ENCODE data around the gene FABP3.

Gene FABP3

DNA sequence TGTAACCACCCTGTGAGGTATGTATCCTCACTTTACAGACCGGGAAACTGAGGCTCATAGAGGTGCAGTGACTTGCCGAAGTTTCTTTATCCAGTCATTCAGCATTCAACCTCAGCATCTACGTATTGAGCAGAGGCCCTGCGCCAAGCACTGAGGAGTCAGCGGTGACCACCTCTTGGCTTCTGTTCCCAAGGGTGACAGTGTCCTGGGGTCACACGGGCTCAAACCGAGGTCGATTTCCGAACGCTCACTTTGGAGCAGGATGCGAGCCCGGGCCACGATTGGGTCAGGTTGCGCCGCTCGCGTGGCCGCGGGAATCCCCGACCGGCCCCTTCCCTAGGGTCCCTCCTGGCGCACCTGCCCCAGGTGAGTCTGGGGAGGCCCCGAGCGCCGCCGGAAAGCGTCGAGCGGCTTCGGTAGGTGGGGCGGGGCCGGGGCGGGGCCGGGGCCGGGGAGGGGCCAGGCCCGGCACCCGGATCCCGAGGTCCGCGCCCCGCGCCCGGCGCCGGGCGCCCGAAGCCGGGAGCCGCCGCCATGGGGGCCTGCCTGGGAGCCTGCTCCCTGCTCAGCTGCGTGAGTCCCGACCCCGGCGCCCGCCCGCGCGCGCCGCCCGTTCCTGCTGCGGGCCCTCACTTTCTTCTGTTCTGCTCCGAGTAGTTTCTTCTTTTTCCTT lies 40.0 kb upstream of the FABP3 start, which contains the start of gene SERINC2:
Gene SERINC2 (plus strand): TSS at position 482 of the 673 bp plus-strand sequence. CDS start 53 bp downstream, at position 535.
- Histone ChIP-seq H3K9me3 (ENCODE audit: control insufficient read depth in 2 of 2, low read length in 2 of 2) (no peaks in the 10 kb centered on the region), H3K27me3 (ENCODE audit: control insufficient read depth in 2 of 2, insufficient read depth in 2 of 2, low read length in 2 of 2) (peaks cover 0 to 16% of the 10 kb centered on the region in 2 donors)

DNA sequence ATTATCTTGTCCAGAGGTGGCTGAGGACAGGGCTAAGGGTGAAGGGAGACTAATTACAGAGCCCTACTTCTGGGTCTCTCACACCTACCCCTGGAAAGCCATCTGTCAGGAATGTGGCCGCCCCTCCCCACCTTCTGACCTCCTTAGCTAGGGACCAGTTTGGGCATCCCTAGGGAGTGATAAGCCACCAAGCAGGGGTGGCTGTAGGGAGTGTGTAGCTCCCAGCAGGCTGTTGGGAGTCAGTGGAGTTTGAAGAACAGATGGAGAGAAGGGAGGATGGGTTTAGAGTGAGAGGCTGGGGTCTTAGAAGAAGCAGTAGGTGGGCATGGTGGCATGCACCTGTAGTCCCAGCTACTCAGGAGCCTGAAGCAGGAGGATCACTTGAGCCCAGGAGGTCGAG lies 39.3 kb upstream of the FABP3 start:
- Histone ChIP-seq H3K9ac (ENCODE audit: low read depth in 1 of 2, low read length in 2 of 2) (no peak overlapping the region), H3K27me3 (ENCODE audit: control insufficient read depth in 2 of 2, insufficient read depth in 2 of 2, low read length in 2 of 2) (peaks cover 0 to 16% of the 10 kb centered on the region in 2 donors), H3K27ac (ENCODE audit: low read depth in 2 of 2, low read length in 2 of 2) (no peak overlapping the region), H3K36me3 (ENCODE audit: control insufficient read depth in 2 of 2, insufficient read depth in 2 of 2, low read length in 2 of 2) (peaks cover 2 to 3% of the 10 kb centered on the region in 2 donors), H3K4me1 (ENCODE audit: control insufficient read depth in 2 of 2, insufficient read depth in 2 of 2, low read length in 2 of 2) (peaks cover 6 to 16% of the 10 kb centered on the region in 2 donors), H3K4me3 (ENCODE audit: low read length in 2 of 2) (peak overlapping the region in 1 of 2 donors; percentile 73), H3K9me3 (ENCODE audit: control insufficient read depth in 2 of 2, low read length in 2 of 2) (no peaks in the 10 kb centered on the region)

More for the DNA sequence above, 40.0 kb upstream of the FABP3 start, which contains the start of gene SERINC2:
- peaks cover 6 to 16% of the 10 kb centered on the region in 2 donors for H3K4me1 ChIP-seq (ENCODE audit: control insufficient read depth in 2 of 2, insufficient read depth in 2 of 2, low read length in 2 of 2)
- H3K9ac ChIP-seq (ENCODE audit: low read depth in 1 of 2, low read length in 2 of 2): peak within 1 kb of the TSS; percentile 85 to 97
- peak within 1 kb of the TSS; percentile 77 to 91 for H3K4me3 ChIP-seq (ENCODE audit: low read length in 2 of 2)
- peak within 1 kb of the TSS; percentile 93 to 96 for H3K27ac ChIP-seq (ENCODE audit: low read depth in 2 of 2, low read length in 2 of 2)
- H3K36me3 ChIP-seq (ENCODE audit: control insufficient read depth in 2 of 2, insufficient read depth in 2 of 2, low read length in 2 of 2): peaks cover 3% of the 10 kb centered on the region in 2 donors

DNA sequence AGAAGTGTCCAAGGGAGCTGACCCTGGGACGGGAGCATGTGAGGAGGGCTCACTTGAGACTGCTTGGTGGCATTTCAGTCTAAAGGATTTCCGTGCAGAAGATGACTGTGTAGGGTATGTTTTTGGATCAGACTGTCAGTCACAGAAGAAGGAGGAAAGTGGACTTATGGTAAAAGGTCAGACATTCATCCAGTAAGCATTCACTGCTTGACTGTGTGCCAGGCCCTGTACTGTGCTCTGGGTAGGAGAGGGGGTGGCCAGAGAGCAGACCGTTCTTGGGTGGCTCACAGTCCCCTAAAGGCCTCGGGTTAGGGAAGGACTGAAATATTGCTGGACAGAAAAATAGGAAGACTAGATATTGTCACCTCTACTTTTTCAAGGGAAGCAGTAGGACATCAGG lies 38.0 kb upstream of the FABP3 start:
- Histone ChIP-seq H3K36me3 (ENCODE audit: control insufficient read depth in 2 of 2, insufficient read depth in 2 of 2, low read length in 2 of 2) (peaks cover 0 to 2% of the 10 kb centered on the region in 2 donors), H3K27me3 (ENCODE audit: control insufficient read depth in 2 of 2, insufficient read depth in 2 of 2, low read length in 2 of 2) (peaks cover 0 to 16% of the 10 kb centered on the region in 2 donors), H3K27ac (ENCODE audit: low read depth in 2 of 2, low read length in 2 of 2) (no peak overlapping the region), H3K4me1 (ENCODE audit: control insufficient read depth in 2 of 2, insufficient read depth in 2 of 2, low read length in 2 of 2) (peaks cover 6 to 11% of the 10 kb centered on the region in 2 donors), H3K4me3 (ENCODE audit: low read length in 2 of 2) (no peak overlapping the region), H3K9ac (ENCODE audit: low read depth in 1 of 2, low read length in 2 of 2) (no peak overlapping the region), H3K9me3 (ENCODE audit: control insufficient read depth in 2 of 2, low read length in 2 of 2) (no peaks in the 10 kb centered on the region)

DNA sequence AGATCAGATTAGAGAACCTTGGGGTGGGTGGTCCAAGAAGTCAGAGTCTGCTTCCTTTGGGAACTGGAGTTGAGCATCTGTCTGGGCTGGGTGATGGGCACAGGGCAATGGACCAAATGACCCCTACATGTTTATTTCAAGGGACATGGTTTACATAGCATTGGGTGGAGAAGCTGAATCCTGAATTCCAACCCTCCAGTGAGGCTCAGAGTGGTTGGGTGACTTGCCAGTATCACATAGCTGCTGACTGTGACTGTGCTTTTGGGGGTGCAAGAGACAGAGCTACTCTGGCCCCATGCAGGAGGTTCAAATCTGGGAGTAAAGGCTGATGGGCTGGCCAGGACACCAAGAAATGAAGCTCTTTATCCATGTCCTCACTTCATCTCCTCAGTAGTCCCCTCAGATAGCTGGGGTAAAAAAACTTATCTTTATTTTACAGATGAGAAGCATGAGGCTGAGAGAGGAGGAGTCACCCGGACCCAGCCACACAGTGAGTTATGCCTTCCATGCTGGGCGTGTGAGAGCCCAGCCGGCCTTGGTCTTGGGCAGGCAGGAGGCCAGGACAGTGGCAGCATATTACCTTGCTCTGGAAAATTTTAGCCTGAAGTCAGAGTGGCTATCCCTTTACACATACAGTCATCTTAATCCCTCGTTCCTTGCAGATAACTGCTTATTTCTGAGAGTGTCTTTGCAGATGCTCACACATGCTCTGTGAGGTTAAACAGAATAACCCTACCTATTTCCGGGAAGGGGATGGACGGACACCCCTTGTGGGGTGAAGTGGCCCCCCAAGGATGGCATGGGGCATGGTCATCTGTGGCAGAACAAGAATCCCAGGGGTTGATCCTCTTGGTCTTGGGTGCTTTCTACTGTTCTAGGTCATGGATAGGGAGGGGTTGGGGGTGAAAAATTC lies 37.3 kb upstream of the FABP3 start:
- H3K9ac ChIP-seq (ENCODE audit: low read depth in 1 of 2, low read length in 2 of 2): no peak overlapping the region

DNA sequence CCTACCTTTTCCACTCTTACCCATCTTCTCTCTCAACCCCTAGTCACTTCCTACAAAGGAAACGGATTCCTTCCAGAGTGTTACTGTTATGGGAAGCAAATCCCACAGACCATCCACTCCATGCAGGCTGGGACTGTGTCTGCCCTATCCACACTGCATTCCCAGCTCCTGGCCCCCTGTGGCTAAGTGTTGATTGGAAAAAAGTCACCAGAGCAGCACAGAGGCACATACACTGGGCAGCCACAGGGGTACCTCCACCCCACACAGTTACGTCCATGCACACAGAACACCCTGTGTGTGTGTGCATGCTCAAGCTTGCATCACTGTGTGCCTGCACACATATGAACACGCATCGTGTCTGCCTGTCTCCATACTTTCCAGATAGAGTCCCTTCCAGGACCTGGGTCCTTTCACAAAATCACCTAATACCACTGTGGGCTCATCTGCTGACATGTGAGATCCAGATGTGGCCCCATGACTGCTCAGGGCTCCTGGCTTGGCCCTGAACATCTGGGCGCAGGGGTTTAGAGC lies 36.0 kb upstream of the FABP3 start:
- Histone ChIP-seq H3K36me3 (ENCODE audit: control insufficient read depth in 2 of 2, insufficient read depth in 2 of 2, low read length in 2 of 2) (no peaks in the 10 kb centered on the region), H3K4me1 (ENCODE audit: control insufficient read depth in 2 of 2, insufficient read depth in 2 of 2, low read length in 2 of 2) (peaks cover 3 to 5% of the 10 kb centered on the region in 2 donors), H3K27ac (ENCODE audit: low read depth in 2 of 2, low read length in 2 of 2) (no peak overlapping the region), H3K4me3 (ENCODE audit: low read length in 2 of 2) (no peak overlapping the region), H3K9me3 (ENCODE audit: control insufficient read depth in 2 of 2, low read length in 2 of 2) (no peaks in the 10 kb centered on the region), H3K9ac (ENCODE audit: low read depth in 1 of 2, low read length in 2 of 2) (no peak overlapping the region), H3K27me3 (ENCODE audit: control insufficient read depth in 2 of 2, insufficient read depth in 2 of 2, low read length in 2 of 2) (peaks cover 0 to 12% of the 10 kb centered on the region in 2 donors)

More for the DNA sequence above, 37.3 kb upstream of the FABP3 start:
- no peak overlapping the region for H3K4me3 ChIP-seq (ENCODE audit: low read length in 2 of 2)
- no peak overlapping the region for H3K27ac ChIP-seq (ENCODE audit: low read depth in 2 of 2, low read length in 2 of 2)
- no peaks in the 10 kb centered on the region for H3K36me3 ChIP-seq (ENCODE audit: control insufficient read depth in 2 of 2, insufficient read depth in 2 of 2, low read length in 2 of 2)
- peaks cover 0 to 16% of the 10 kb centered on the region in 2 donors for H3K27me3 ChIP-seq (ENCODE audit: control insufficient read depth in 2 of 2, insufficient read depth in 2 of 2, low read length in 2 of 2)
- H3K4me1 ChIP-seq (ENCODE audit: control insufficient read depth in 2 of 2, insufficient read depth in 2 of 2, low read length in 2 of 2): peaks cover 6 to 11% of the 10 kb centered on the region in 2 donors
- H3K9me3 ChIP-seq (ENCODE audit: control insufficient read depth in 2 of 2, low read length in 2 of 2): no peaks in the 10 kb centered on the region

DNA sequence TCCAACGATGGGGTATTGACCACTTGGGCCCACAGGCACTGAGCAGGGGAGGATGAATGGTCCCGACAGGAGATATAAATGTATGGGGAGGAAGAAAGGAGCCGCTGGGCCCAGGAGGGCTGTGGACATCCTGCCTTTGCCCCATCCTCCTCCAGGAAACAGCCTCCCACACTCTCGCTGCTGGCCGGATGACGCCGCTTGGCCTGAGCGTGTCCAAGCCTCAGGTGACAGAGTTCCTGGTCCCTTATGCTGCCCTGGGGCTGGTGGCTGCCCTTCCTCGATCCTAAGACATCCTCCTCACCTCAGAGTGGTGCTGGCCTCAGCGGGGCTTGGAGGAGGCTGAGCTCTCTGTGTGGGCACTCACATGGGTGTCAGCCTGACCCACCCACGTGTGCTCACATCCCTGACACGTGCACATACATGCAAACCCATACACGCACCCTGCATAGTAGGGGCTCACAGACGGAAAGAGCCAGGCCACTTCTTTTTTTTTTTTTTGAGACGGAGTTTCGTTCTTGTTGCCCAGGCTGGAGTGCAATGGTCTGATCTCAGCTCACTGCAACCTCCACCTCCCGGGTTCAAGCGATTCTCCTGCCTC lies 34.3 kb upstream of the FABP3 start:
- H3K27me3 ChIP-seq (ENCODE audit: control insufficient read depth in 2 of 2, insufficient read depth in 2 of 2, low read length in 2 of 2): peaks cover 0 to 5% of the 10 kb centered on the region in 2 donors
- no peak overlapping the region for H3K27ac ChIP-seq (ENCODE audit: low read depth in 2 of 2, low read length in 2 of 2)
- H3K36me3 ChIP-seq (ENCODE audit: control insufficient read depth in 2 of 2, insufficient read depth in 2 of 2, low read length in 2 of 2): no peaks in the 10 kb centered on the region
- H3K9me3 ChIP-seq (ENCODE audit: control insufficient read depth in 2 of 2, low read length in 2 of 2): no peaks in the 10 kb centered on the region
- no peak overlapping the region for H3K4me3 ChIP-seq (ENCODE audit: low read length in 2 of 2)
- H3K9ac ChIP-seq (ENCODE audit: low read depth in 1 of 2, low read length in 2 of 2): no peak overlapping the region
- H3K4me1 ChIP-seq (ENCODE audit: control insufficient read depth in 2 of 2, insufficient read depth in 2 of 2, low read length in 2 of 2): no peaks in the 10 kb centered on the region

DNA sequence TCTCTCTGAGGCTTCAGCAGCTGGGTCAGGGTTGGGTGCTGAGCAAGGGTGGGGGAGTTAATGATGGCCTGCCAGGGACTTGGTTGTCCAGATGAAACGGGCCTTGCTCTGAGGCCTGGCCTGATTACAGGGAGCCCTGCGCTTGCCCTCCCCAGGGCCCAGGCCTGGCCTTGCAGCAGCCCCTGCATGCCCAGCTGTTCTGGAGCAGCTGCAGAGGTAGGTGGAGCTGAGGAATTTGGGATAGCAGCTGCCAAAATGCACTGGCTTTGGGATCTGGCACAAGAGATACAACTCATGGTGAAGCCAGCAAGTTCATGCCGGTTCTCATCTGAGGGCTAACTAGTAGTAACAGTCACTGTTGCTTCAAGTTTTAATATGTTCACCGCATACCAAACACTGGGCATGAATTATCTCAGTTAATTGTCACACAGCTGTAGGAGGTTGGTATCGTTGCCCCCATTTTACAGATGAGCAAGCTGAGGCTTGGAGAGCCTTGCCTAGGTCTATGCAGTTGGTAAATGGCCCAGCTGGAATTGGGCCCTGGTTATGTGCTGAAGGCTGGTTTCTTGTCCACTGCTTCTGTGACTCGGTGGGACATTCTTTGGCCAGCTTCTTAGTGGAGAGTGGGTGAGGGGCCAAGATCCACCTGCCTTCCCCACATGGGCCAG lies 32.8 kb upstream of the FABP3 start:
- peaks cover 0 to 4% of the 10 kb centered on the region in 2 donors for H3K27me3 ChIP-seq (ENCODE audit: control insufficient read depth in 2 of 2, insufficient read depth in 2 of 2, low read length in 2 of 2)
- no peak overlapping the region for H3K9ac ChIP-seq (ENCODE audit: low read depth in 1 of 2, low read length in 2 of 2)
- no peak overlapping the region for H3K27ac ChIP-seq (ENCODE audit: low read depth in 2 of 2, low read length in 2 of 2)
- no peaks in the 10 kb centered on the region for H3K36me3 ChIP-seq (ENCODE audit: control insufficient read depth in 2 of 2, insufficient read depth in 2 of 2, low read length in 2 of 2)
- no peaks in the 10 kb centered on the region for H3K4me1 ChIP-seq (ENCODE audit: control insufficient read depth in 2 of 2, insufficient read depth in 2 of 2, low read length in 2 of 2)
- no peaks in the 10 kb centered on the region for H3K9me3 ChIP-seq (ENCODE audit: control insufficient read depth in 2 of 2, low read length in 2 of 2)
- no peak overlapping the region for H3K4me3 ChIP-seq (ENCODE audit: low read length in 2 of 2)

DNA sequence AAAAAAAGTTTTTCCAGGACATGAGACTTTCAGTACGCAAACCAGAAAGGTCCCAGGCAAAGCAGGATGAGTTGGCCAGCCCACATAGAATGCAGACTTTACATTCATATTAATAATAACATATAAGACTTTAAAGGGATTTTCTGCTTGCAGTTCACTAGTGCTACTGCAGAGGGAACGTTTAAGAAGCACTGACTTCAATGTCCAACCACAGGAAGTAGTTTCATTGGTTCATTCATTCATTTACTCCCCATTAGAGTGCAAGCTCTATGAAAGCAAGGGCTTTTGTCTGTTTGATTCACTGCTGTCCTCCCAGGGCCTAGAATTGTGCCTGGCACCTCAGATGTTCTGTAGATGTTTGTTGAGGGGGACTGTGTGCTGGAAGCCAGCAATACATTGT lies 28.4 kb upstream of the FABP3 start:
- H3K27ac ChIP-seq (ENCODE audit: low read depth in 2 of 2, low read length in 2 of 2): no peak overlapping the region
- H3K4me1 ChIP-seq (ENCODE audit: control insufficient read depth in 2 of 2, insufficient read depth in 2 of 2, low read length in 2 of 2): no peaks in the 10 kb centered on the region
- no peaks in the 10 kb centered on the region for H3K27me3 ChIP-seq (ENCODE audit: control insufficient read depth in 2 of 2, insufficient read depth in 2 of 2, low read length in 2 of 2)
- H3K4me3 ChIP-seq (ENCODE audit: low read length in 2 of 2): no peak overlapping the region
- no peaks in the 10 kb centered on the region for H3K9me3 ChIP-seq (ENCODE audit: control insufficient read depth in 2 of 2, low read length in 2 of 2)
- H3K36me3 ChIP-seq (ENCODE audit: control insufficient read depth in 2 of 2, insufficient read depth in 2 of 2, low read length in 2 of 2): no peaks in the 10 kb centered on the region
- H3K9ac ChIP-seq (ENCODE audit: low read depth in 1 of 2, low read length in 2 of 2): no peak overlapping the region

DNA sequence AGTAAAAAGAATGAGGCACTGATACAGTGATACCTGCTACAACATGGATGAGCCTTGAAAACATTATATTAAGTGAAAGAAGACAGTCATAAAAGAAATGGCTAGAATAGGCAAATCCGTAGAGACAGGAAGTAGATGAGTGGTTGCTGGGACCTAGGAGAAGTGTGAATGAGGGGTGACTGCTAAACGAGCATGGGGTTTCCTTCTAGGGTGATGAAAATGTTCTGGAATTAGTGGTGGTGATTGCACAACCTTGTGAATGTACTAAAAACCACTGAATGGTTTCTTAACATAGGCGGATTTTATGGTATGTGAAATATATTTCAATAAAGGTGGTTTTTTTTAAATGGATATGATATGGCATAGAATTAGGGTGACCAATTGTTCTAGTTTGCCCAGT lies 27.5 kb upstream of the FABP3 start:
- Histone ChIP-seq H3K9me3 (ENCODE audit: control insufficient read depth in 2 of 2, low read length in 2 of 2) (no peaks in the 10 kb centered on the region), H3K36me3 (ENCODE audit: control insufficient read depth in 2 of 2, insufficient read depth in 2 of 2, low read length in 2 of 2) (no peaks in the 10 kb centered on the region), H3K9ac (ENCODE audit: low read depth in 1 of 2, low read length in 2 of 2) (no peak overlapping the region), H3K4me1 (ENCODE audit: control insufficient read depth in 2 of 2, insufficient read depth in 2 of 2, low read length in 2 of 2) (no peaks in the 10 kb centered on the region), H3K27ac (ENCODE audit: low read depth in 2 of 2, low read length in 2 of 2) (no peak overlapping the region), H3K27me3 (ENCODE audit: control insufficient read depth in 2 of 2, insufficient read depth in 2 of 2, low read length in 2 of 2) (no peaks in the 10 kb centered on the region), H3K4me3 (ENCODE audit: low read length in 2 of 2) (no peak overlapping the region)

Measured in mucosa of rectum (tissue), 2 donors.